Measurements from ENCODE around the gene SLC22A23.

- TF ChIP-seq CTCF (conservative IDR thresholded peaks at IDR 0.05; ENCODE audit: low read depth, low read length) (no peak), EZH2 (IDR thresholded peaks at IDR 0.05; ENCODE audit: low read length, unreplicated experiment) (no peak), EZH2phosphoT487 (IDR thresholded peaks at IDR 0.05; ENCODE audit: borderline replicate concordance, low read length) (no peak)
Observed at GRCh38 chr6:3504938-3505805, 48.3 kb upstream of the SLC22A23 start.

All from PC-3 (cell line).